ENCODE measurements around the gene ZNF253. TPM values are rescaled to one million over a fixed set of nuclear protein-coding genes. Genes with fewer than 3 reads are reported as not detected.
"Not testable (repeated sequence)": the region's sequence is repeated elsewhere in the genome, so short reads cannot be mapped to it uniquely, and the experiment has no call there.

The ZNF253 gene
- total RNA-seq, 4 donors from 2014 or later: 10.1 to 24.7 (median 19.0) TPM

GRCh38 chr19:19823916-19824315 is 41.8 kb upstream of the ZNF253 start:
- TF ChIP-seq POLR2A (IDR thresholded peaks at IDR 0.05): no peak
- TF ChIP-seq, protein P1, sequence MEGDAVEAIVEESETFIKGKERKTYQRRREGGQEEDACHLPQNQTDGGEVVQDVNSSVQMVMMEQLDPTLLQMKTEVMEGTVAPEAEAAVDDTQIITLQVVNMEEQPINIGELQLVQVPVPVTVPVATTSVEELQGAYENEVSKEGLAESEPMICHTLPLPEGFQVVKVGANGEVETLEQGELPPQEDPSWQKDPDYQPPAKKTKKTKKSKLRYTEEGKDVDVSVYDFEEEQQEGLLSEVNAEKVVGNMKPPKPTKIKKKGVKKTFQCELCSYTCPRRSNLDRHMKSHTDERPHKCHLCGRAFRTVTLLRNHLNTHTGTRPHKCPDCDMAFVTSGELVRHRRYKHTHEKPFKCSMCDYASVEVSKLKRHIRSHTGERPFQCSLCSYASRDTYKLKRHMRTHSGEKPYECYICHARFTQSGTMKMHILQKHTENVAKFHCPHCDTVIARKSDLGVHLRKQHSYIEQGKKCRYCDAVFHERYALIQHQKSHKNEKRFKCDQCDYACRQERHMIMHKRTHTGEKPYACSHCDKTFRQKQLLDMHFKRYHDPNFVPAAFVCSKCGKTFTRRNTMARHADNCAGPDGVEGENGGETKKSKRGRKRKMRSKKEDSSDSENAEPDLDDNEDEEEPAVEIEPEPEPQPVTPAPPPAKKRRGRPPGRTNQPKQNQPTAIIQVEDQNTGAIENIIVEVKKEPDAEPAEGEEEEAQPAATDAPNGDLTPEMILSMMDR (IDR thresholded peaks at IDR 0.05): no peak
- intact Hi-C loops (cut with DNase I; ENCODE audit: low total_unique reads): no loop called here
- Histone ChIP-seq H3K36me3 (no peaks in the 10 kb centered on the region), H3K4me3 (no peak overlapping the region), H3K9me3 (no peaks in the 10 kb centered on the region), H3K27me3 (no peaks in the 10 kb centered on the region), H3K27ac (no peak overlapping the region), H3K4me1 (no peaks in the 10 kb centered on the region)
- no peak for DNase-seq

GRCh38 chr19:19826875-19827274 is 38.8 kb upstream of the ZNF253 start:
- TF ChIP-seq, protein P1 (IDR thresholded peaks at IDR 0.05): no peak
- TF ChIP-seq POLR2A (IDR thresholded peaks at IDR 0.05): no peak
- Histone ChIP-seq H3K36me3 (no peaks in the 10 kb centered on the region), H3K4me1 (no peaks in the 10 kb centered on the region), H3K27ac (no peak overlapping the region), H3K27me3 (no peaks in the 10 kb centered on the region), H3K9me3 (peaks cover 0 to 6% of the 10 kb centered on the region in 2 donors), H3K4me3 (no peak overlapping the region)
- DNase-seq: no peak
- intact Hi-C loops (cut with DNase I; ENCODE audit: low total_unique reads): no loop called here

DNA sequence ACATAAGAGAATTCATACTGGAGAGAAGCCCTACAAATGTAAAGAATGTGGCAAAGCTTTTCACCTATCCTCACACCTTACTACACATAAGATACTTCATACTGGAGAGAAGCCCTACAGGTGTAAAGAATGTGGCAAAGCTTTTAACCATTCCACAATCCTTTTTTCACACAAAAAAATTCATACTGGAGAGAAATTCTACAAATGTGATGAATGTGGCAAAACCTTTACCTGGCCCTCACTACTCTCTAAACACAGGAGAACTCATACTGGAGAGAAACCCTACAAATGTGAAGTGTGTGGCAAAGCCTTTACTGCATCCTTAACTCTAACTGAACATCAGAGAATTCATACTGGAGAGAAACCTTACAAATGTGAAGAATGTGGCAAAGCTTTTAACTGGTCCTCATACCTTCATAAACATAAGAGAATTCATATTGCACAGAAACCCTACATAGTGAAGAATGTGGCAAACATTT is 30.1 kb upstream of the ZNF253 start:
- no peak overlapping the region for H3K27ac ChIP-seq
- intact Hi-C loops (cut with DNase I; ENCODE audit: low total_unique reads): no loop called here
- no peak for DNase-seq
- H3K9me3 ChIP-seq: peaks cover 0 to 47% of the 10 kb centered on the region in 2 donors
- H3K36me3 ChIP-seq: no peaks in the 10 kb centered on the region
- H3K4me3 ChIP-seq: no peak overlapping the region
- no peaks in the 10 kb centered on the region for H3K4me1 ChIP-seq
- no peak for TF ChIP-seq POLR2A (IDR thresholded peaks at IDR 0.05)
- TF ChIP-seq, protein P1 (IDR thresholded peaks at IDR 0.05): no peak
- no peaks in the 10 kb centered on the region for H3K27me3 ChIP-seq

GRCh38 chr19:19847781-19848180 is 17.9 kb upstream of the ZNF253 start:
- Histone ChIP-seq H3K4me1 (no peaks in the 10 kb centered on the region), H3K9me3 (no peaks in the 10 kb centered on the region), H3K27ac (no peak overlapping the region), H3K36me3 (no peaks in the 10 kb centered on the region), H3K4me3 (no peak overlapping the region), H3K27me3 (no peaks in the 10 kb centered on the region)
- intact Hi-C loops (cut with DNase I; ENCODE audit: low total_unique reads): no loop called here
- TF ChIP-seq POLR2A (IDR thresholded peaks at IDR 0.05): no peak
- no peak for DNase-seq

DNA sequence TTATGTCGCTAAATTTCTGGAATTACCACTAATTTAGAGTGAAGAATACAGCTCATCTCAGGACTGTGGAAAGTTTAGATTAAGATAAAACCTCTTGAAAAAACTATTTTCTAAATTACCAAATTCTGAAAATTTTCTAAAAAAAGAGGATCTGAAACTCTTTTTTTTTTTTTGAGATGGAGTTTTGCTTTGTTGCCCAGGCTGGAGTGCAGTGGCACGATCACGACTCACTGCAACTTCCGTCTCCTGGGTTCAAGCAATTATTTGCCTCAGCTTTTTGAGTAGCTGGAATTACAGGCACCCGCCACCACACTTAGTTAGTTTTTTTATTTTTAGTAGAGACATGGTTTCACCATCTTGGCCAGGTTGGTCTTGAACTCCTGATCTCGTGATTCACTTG is 16.6 kb upstream of the ZNF253 start:
- Histone ChIP-seq H3K36me3 (no peaks in the 10 kb centered on the region), H3K9me3 (no peaks in the 10 kb centered on the region), H3K27me3 (no peaks in the 10 kb centered on the region), H3K4me3 (no peak overlapping the region), H3K27ac (no peak overlapping the region), H3K4me1 (no peaks in the 10 kb centered on the region)
- no peak for DNase-seq
- intact Hi-C loops (cut with DNase I; ENCODE audit: low total_unique reads): no loop called here
- no peak for TF ChIP-seq POLR2A (IDR thresholded peaks at IDR 0.05)
- TF ChIP-seq, protein P1 (IDR thresholded peaks at IDR 0.05): no peak

- H3K27me3 ChIP-seq; H3K4me3 ChIP-seq; H3K9me3 ChIP-seq; intact Hi-C loops (cut with DNase I; ENCODE audit: low total_unique reads); H3K27ac ChIP-seq; H3K4me1 ChIP-seq; DNase-seq; H3K36me3 ChIP-seq: not testable (repeated sequence)
Observed at GRCh38 chr19:19851740-19852139, 13.9 kb upstream of the ZNF253 start.
